Lung (tissue), 12 donors: ENCODE results near the gene PNKP. TPM values are rescaled to one million over a fixed set of nuclear protein-coding genes. Genes with fewer than 3 reads are reported as not detected.
A peak's percentile ranks its signal among the peaks of the same experiment; 100 is the strongest.

Experiments
- ATAC-seq: fragments of 200-7000 bp; cut with Tn5 transposase; one replicate; pipeline ENCODE4 v1.9.1; 2020; ENCODE audit warnings: moderate number of reproducible peaks; ENCODE audit not compliant: insufficient read depth, low FRiP score
- DNase-seq, 3 donors: peaks; one replicate each; pipeline ENCODE4 v3.0.0-alpha.2; 2013 to 2017
- H3K27ac ChIP-seq, 2 donors: one replicate each; pipeline ENCODE4 v1.5.1; 2013; ENCODE audit warnings: mild to moderate bottlenecking in 2 of 2, moderate library complexity in 2 of 2, control low read depth in 1 of 2, inconsistent platforms in 1 of 2, low read depth in 1 of 2, low read length in 1 of 2
- H3K27me3 ChIP-seq, 3 donors: one replicate each; pipeline ENCODE4 v1.5.1; 2013; ENCODE audit warnings: low read length in 2 of 3; ENCODE audit not compliant: control insufficient read depth in 3 of 3, insufficient read depth in 3 of 3
- H3K36me3 ChIP-seq, 4 donors: one replicate each; pipeline ENCODE4 v1.5.1; 2013; ENCODE audit warnings: low read length in 4 of 4, mild to moderate bottlenecking in 1 of 4, moderate library complexity in 1 of 4; ENCODE audit not compliant: control insufficient read depth in 4 of 4, insufficient read depth in 4 of 4
- H3K4me1 ChIP-seq, 5 donors: one replicate each; pipeline ENCODE4 v1.5.1; 2013; ENCODE audit warnings: low read length in 5 of 5, mild to moderate bottlenecking in 2 of 5, moderate library complexity in 1 of 5; ENCODE audit not compliant: control insufficient read depth in 5 of 5, insufficient read depth in 5 of 5
- H3K4me3 ChIP-seq: one replicate; pipeline ENCODE4 v1.5.1; 2013; ENCODE audit warnings: mild to moderate bottlenecking, control low read depth, moderate library complexity
- H3K9ac ChIP-seq, 2 donors: one replicate each; pipeline ENCODE4 v1.5.1; 2013; ENCODE audit warnings: low read length in 2 of 2, control low read depth in 1 of 2; ENCODE audit not compliant: insufficient read depth in 1 of 2
- H3K9me3 ChIP-seq, 4 donors: one replicate each; pipeline ENCODE4 v1.5.1; 2013; ENCODE audit warnings: low read length in 3 of 4, mild to moderate bottlenecking in 1 of 4, moderate library complexity in 1 of 4; ENCODE audit not compliant: control insufficient read depth in 4 of 4, insufficient read depth in 3 of 4
- CTCF ChIP-seq: IDR thresholded peaks from 2 replicates; pipeline ENCODE4 v1.5.1; 2012; ENCODE audit warnings: mild to moderate bottlenecking; ENCODE audit errors: control extremely low read depth, extremely low read depth
- WGBS, 2 donors: extraction: QIAGEN DNeasy Blood & Tissue Kit; methylation state at CpG; one replicate each; pipeline ENCODE4 v1.1.7; 2013; 5-methylcytosine and 5-hydroxymethylcytosine counted together
- polyA plus RNA-seq, 2 donors: library from polyadenylated mRNA; stranded (reverse); fragments of 200-250 nt; gene quantifications; one replicate each; pipeline ENCODE4 v1.2.1, GENCODE V29; 2013
- total RNA-seq, 2 donors: library from RNA; depleted of rRNA in 1 of 2; stranded (reverse); fragments of >200 nt in 1 of 2; gene quantifications; one replicate each; pipeline ENCODE4 v1.2.1, GENCODE V29; 2014 to 2021
- donor health status: control.
- donor health status: control.
- donor health status: Bipolar disorder and iron deficiency.
- donor health status: healthy.
- donor health status: DM: yes; HTN: yes; CAD: no.

PNKP gene
- total and polyA plus RNA-seq, 4 donors = 44.7 to 120 (median 64.2) TPM

GRCh38 chr19:49889038-49889686, 21.8 kb upstream of the PNKP start:
- Histone ChIP-seq H3K9ac (no peak overlapping the region), H3K9me3 (no peaks in the 10 kb centered on the region), H3K36me3 (peaks cover 0 to 15% (median 6%) of the 10 kb centered on the region in 4 donors), H3K27me3 (peaks cover 0 to 2% (median 0%) of the 10 kb centered on the region in 3 donors), H3K4me1 (peaks cover 0 to 11% (median 0%) of the 10 kb centered on the region in 5 donors), H3K4me3 (no peak overlapping the region), H3K27ac (no peak overlapping the region)
- 88 to 94% methylated on average over 23 of the region's 23 CpGs for WGBS, 2 donors
- DNase-seq (no peak), ATAC-seq (no peak)
- TF ChIP-seq CTCF = no peak

- peaks cover 0 to 11% (median 0%) of the 10 kb centered on the region in 5 donors for H3K4me1 ChIP-seq
- no peak for DNase-seq
- no peak overlapping the region for H3K9ac ChIP-seq
- H3K4me3 ChIP-seq = no peak overlapping the region
- H3K9me3 ChIP-seq = no peaks in the 10 kb centered on the region
- H3K27me3 ChIP-seq = peaks cover 0 to 2% (median 0%) of the 10 kb centered on the region in 3 donors
- WGBS, 2 donors = 84 to 89% methylated on average over 18 of the region's 18 CpGs
- peaks cover 0 to 22% (median 12%) of the 10 kb centered on the region in 4 donors for H3K36me3 ChIP-seq
- TF ChIP-seq CTCF = no peak
- no peak overlapping the region for H3K27ac ChIP-seq
- no peak for ATAC-seq
Measured at GRCh38 chr19:49888510-49888824, 21.1 kb upstream of the PNKP start.

- no peak overlapping the region for H3K4me3 ChIP-seq
- H3K4me1 ChIP-seq = peaks cover 0 to 11% (median 0%) of the 10 kb centered on the region in 5 donors
- no peak for TF ChIP-seq CTCF
- peaks cover 4 to 28% (median 17%) of the 10 kb centered on the region in 4 donors for H3K36me3 ChIP-seq
- no peak overlapping the region for H3K9ac ChIP-seq
- H3K27me3 ChIP-seq = peaks cover 0 to 2% (median 0%) of the 10 kb centered on the region in 3 donors
- ATAC-seq (no peak), DNase-seq (peak in 1 of 3 donors; percentile 38)
- peaks cover 0 to 2% (median 0%) of the 10 kb centered on the region in 4 donors for H3K9me3 ChIP-seq
- H3K27ac ChIP-seq = no peak overlapping the region
- WGBS, 2 donors = 73 to 79% methylated on average over 52 to 54 of the region's 54 CpGs
Measured at GRCh38 chr19:49887665-49888509, 20.5 kb upstream of the PNKP start.
